Kidney epithelial cell (primary cell): ENCODE measurements around the gene RAMACL. TPM values are rescaled to one million over a fixed set of nuclear protein-coding genes. Genes with fewer than 3 reads are reported as not detected.

Experiments used
- DNase-seq: peaks from one replicate; pipeline ENCODE4 v3.0.0-alpha.2; 2010; ENCODE audit warnings: low read depth
- H3K27me3 ChIP-seq: 2 replicates; pipeline ENCODE4 v1.6.0; 2011; ENCODE audit warnings: low read length; ENCODE audit not compliant: control insufficient read depth, insufficient read depth
- H3K36me3 ChIP-seq: 2 replicates; pipeline ENCODE4 v1.5.1; 2011; ENCODE audit warnings: low read length; ENCODE audit not compliant: control insufficient read depth, insufficient read depth
- H3K4me3 ChIP-seq: 2 replicates; pipeline ENCODE4 v1.5.1; 2011; ENCODE audit warnings: low read depth, mild to moderate bottlenecking, control low read depth, low read length
- total RNA-seq: library from RNA; depleted of rRNA; stranded (reverse); fragments of >200 nt; gene quantifications from 2 replicates; pipeline ENCODE4 v1.2.3, GENCODE V29; 2015
- TF ChIP-seq, protein P1 (sequence below): IDR thresholded peaks from 2 replicates; pipeline ENCODE4 v1.5.1; 2011; ENCODE audit warnings: mild to moderate bottlenecking, moderate library complexity, low read length, control low read depth, inconsistent platforms; ENCODE audit not compliant: insufficient read depth, poor library complexity, severe bottlenecking

Gene RAMACL
- total RNA-seq, 1 donor from 2014 or later: 0.88 TPM

DNA sequence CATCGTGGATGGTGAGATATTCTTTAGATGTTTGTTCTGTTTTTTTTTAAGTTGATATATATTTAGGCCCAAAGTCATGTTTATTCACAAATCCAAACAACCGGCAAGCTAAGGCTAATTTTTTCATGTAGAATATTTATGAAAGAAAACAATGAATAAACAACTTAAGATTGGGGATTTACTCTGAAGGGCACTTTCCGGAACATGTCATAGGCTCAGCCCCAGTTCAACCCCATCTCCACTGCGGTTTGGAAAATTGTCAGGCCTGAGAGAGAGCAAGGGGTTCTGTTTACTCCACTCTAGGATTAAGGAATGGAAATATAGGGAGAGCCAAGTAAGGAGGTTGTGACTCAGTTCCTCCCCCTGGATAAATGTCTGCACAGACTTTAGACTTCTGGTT is 22.3 kb upstream of the RAMACL start:
- no peaks in the 10 kb centered on the region for H3K27me3 ChIP-seq
- TF ChIP-seq, protein P1, sequence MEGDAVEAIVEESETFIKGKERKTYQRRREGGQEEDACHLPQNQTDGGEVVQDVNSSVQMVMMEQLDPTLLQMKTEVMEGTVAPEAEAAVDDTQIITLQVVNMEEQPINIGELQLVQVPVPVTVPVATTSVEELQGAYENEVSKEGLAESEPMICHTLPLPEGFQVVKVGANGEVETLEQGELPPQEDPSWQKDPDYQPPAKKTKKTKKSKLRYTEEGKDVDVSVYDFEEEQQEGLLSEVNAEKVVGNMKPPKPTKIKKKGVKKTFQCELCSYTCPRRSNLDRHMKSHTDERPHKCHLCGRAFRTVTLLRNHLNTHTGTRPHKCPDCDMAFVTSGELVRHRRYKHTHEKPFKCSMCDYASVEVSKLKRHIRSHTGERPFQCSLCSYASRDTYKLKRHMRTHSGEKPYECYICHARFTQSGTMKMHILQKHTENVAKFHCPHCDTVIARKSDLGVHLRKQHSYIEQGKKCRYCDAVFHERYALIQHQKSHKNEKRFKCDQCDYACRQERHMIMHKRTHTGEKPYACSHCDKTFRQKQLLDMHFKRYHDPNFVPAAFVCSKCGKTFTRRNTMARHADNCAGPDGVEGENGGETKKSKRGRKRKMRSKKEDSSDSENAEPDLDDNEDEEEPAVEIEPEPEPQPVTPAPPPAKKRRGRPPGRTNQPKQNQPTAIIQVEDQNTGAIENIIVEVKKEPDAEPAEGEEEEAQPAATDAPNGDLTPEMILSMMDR: no peak
- DNase-seq: no peak
- no peak overlapping the region for H3K4me3 ChIP-seq
- H3K36me3 ChIP-seq: no peaks in the 10 kb centered on the region

DNA sequence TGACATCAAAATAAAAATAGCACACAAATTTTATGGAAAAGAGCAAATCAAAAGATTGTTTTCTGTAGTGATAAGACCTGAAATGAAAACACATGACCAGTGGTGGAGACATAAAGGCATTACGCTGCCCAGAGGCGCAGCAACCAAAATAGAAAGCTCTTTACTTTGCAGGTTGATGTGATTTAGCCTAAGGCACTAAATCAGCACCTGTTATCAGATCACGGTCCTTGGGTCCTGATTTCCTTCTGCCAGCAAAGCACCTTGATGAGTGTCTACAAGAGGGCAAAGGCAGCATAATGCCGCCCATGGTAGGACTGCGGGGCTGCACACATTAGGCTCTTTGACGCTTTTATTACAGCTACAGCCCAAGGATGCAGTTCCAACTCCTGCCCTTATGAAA is 19.3 kb upstream of the RAMACL start:
- Histone ChIP-seq H3K36me3 (no peaks in the 10 kb centered on the region), H3K27me3 (no peaks in the 10 kb centered on the region), H3K4me3 (no peak overlapping the region)
- DNase-seq: no peak
- TF ChIP-seq, protein P1: no peak

DNA sequence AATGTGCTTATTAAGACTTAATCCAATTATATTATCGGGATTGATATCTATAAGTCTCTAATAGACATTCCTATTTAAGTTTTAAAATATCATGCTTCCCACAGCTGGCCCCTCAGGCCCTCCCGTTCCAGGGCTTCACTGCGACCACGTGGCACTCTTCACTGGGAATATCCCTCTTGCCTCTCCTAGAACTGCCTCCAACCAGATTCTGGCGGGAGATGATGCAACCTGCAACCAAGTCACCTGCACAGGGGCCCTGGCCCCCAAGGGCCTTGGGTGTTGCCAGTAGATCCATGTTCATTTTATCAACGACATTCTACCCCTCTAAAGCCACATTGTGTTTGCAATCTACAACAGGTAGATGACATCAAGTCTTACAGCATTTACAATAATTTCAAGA is 18.4 kb upstream of the RAMACL start:
- no peak overlapping the region for H3K4me3 ChIP-seq

DNA sequence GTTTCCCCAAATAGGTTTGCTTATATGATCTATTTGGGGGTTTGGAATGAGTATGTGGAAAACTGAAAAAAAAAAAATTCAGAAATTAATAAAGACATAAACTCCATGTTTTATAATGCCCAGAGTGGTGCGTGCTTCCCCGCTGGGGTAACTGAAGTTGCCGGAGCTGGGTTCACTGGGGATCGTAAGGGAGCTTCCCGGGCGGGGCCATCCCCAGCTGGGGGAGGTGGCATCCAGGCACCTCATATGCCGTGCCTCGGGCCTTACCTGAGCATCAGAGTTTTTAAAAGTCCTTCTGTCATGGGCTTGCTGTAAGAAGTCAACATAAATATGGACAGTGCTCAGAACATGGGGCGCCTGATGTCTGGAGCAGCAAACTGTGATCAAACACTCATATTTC is 17.9 kb upstream of the RAMACL start:
- TF ChIP-seq, protein P1: no peak
- H3K27me3 ChIP-seq: no peaks in the 10 kb centered on the region
- no peak for DNase-seq

More for the DNA sequence above, 18.4 kb upstream of the RAMACL start:
- no peaks in the 10 kb centered on the region for H3K36me3 ChIP-seq
- TF ChIP-seq, protein P1: no peak
- H3K27me3 ChIP-seq: no peaks in the 10 kb centered on the region
- no peak for DNase-seq

DNA sequence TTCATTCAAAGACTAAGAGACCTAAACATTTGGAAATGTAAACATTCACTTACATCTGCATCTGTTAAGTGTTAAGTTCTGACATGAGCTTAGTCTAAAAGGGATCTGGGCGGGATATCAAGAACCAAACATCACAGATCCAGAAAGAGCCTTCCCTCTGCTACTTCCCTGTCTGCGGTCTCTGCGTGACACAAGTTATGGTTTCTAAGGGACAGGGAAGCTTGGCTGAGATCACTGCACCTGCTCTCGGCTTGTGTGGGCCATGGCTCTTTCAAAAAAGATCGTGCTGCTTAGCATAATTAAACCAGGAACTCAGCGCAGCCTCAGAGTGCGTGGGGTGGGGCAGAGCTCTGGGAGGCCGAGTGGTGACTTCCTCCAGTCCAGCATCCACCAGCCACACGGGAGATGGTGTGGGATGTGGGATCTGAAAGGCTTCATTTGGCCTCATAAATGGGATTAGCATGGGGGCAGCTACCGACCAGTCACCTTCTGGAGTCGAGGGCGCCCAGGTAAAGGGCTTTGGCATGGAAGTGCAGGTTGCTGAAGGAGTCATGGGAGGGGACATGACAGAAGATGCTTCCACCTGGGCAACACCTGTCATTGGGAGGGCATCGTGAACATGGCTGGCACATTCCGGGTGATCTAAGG is 16.7 kb upstream of the RAMACL start:
- TF ChIP-seq, protein P1: no peak
- H3K4me3 ChIP-seq: no peak overlapping the region
- no peaks in the 10 kb centered on the region for H3K36me3 ChIP-seq
- H3K27me3 ChIP-seq: no peaks in the 10 kb centered on the region
- DNase-seq: no peak

More for the DNA sequence above, 17.9 kb upstream of the RAMACL start:
- Histone ChIP-seq H3K36me3 (no peaks in the 10 kb centered on the region), H3K4me3 (no peak overlapping the region)

DNA sequence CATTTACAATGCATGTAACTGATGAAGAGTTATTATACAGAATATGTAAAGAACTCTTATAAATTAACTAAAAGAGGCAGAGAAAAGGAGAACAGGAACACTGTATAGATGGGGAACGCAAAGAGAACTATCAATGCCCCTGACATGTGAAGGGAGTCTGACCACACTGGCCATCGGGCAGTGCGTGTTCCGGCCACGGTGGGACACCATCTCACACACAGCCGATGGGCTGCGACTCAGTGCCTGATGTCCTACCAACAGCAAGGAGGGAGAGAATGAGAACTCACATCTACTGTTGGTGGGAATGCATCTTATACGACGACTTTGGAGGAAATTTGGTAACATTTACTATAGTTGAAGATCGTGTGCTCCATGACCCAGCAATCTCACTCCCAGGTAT is 15.5 kb upstream of the RAMACL start:
- Histone ChIP-seq H3K36me3 (no peaks in the 10 kb centered on the region), H3K4me3 (no peak overlapping the region), H3K27me3 (no peaks in the 10 kb centered on the region)
- TF ChIP-seq, protein P1: no peak
- DNase-seq: no peak
